SK-N-SH (cell line): ENCODE results near the gene LRFN4. TPM values are rescaled to one million over a fixed set of nuclear protein-coding genes. Genes with fewer than 3 reads are reported as not detected.

Experiments
- CTCF ChIA-PET: fragments of 300-600, 350-600 bp; formaldehyde crosslinking; extraction: SDS; loops from one replicate; lab custom pipeline; 2021; lab: Yijun Ruan, JAX
- POLR2A ChIA-PET: fragments of 350-600 bp; sonication (Branson Sonifier 250); formaldehyde crosslinking; extraction: SDS; loops from one replicate; lab custom pipeline; 2020; ENCODE audit warnings: antibody characterized with exemption, inconsistent platforms; lab: Yijun Ruan, JAX
- DNase-seq: peaks from one replicate; pipeline ENCODE4 v3.0.0; 2012
- H2AFZ ChIP-seq: fragments of 200-600 bp; sonication (generic); 2 replicates; pipeline ENCODE4 v1.8.1; 2016; ENCODE audit warnings: antibody characterized with exemption, mild to moderate bottlenecking, low read depth
- H3F3A ChIP-seq: fragments of 200-600 bp; sonication (generic); replicated peaks from 2 replicates; pipeline ENCODE3; 2016; ENCODE audit warnings: antibody characterized with exemption, mild to moderate bottlenecking; ENCODE audit not compliant: insufficient read depth
- H3K27ac ChIP-seq, 2 experiments: fragments of 200-500 bp in 1 of 2; fragments of 200-600 bp in 1 of 2; sonication (Bioruptor generic) in 1 of 2; sonication (generic), shearing (Covaris generic) in 1 of 2; 2 replicates each; pipeline versions ENCODE4 v1.5.1 to v1.6.1; 2014 to 2016; ENCODE audit warnings: low read depth in 2 of 2, inconsistent platforms in 1 of 2, low read length in 1 of 2, mild to moderate bottlenecking in 1 of 2, mixed read lengths in 1 of 2
- H3K27me3 ChIP-seq: fragments of 200-600 bp; sonication (generic), shearing (Covaris generic); 2 replicates; pipeline ENCODE4 v1.6.1; 2016; ENCODE audit warnings: mixed run types; ENCODE audit not compliant: insufficient read depth
- H3K36me3 ChIP-seq, 2 experiments: fragments of 200-500 bp in 1 of 2; fragments of 200-600 bp in 1 of 2; sonication (Bioruptor generic) in 1 of 2; sonication (generic) in 1 of 2; replicated peaks in 1 of 2; 2 replicates each; pipeline versions ENCODE3 to v1.5.1; 2014 to 2016; ENCODE audit warnings: low read length in 1 of 2, mild to moderate bottlenecking in 1 of 2; ENCODE audit not compliant: insufficient read depth in 2 of 2, control insufficient read depth in 1 of 2
- H3K4me1 ChIP-seq, 2 experiments: fragments of 200-500 bp in 1 of 2; fragments of 200-600 bp in 1 of 2; sonication (Bioruptor generic) in 1 of 2; sonication (generic), shearing (Covaris generic) in 1 of 2; 2 replicates each; pipeline versions ENCODE4 v1.5.1 to v1.6.1; 2014 to 2016; ENCODE audit warnings: low read depth in 1 of 2, low read length in 1 of 2, mixed run types in 1 of 2; ENCODE audit not compliant: insufficient read depth in 2 of 2, control insufficient read depth in 1 of 2
- H3K4me2 ChIP-seq: fragments of 200-600 bp; sonication (generic), shearing (Covaris generic); 2 replicates; pipeline ENCODE4 v1.6.1; 2017; ENCODE audit warnings: mixed run types
- H3K4me3 ChIP-seq, 2 experiments: fragments of 200-500 bp in 1 of 2; fragments of 200-600 bp in 1 of 2; sonication (Bioruptor generic) in 1 of 2; sonication (generic), shearing (Covaris generic) in 1 of 2; 2 replicates each; pipeline versions ENCODE4 v1.5.1 to v1.8.1; 2014 to 2016; ENCODE audit warnings: low read depth in 2 of 2, inconsistent platforms in 1 of 2, low read length in 1 of 2, mild to moderate bottlenecking in 1 of 2, mixed read lengths in 1 of 2, moderate library complexity in 1 of 2
- H3K79me2 ChIP-seq: fragments of 200-600 bp; sonication (generic); 2 replicates; pipeline ENCODE4 v1.8.1; 2017; ENCODE audit warnings: mild to moderate bottlenecking; ENCODE audit not compliant: insufficient read depth
- H3K9ac ChIP-seq: fragments of 200-600 bp; sonication (generic); 2 replicates; pipeline ENCODE4 v1.6.1; 2017; ENCODE audit warnings: mixed run types
- H3K9me2 ChIP-seq: fragments of 200-600 bp; sonication (generic); 2 replicates; pipeline ENCODE4 v1.6.1; 2017; ENCODE audit warnings: mixed run types
- H3K9me3 ChIP-seq: fragments of 200-600 bp; sonication (generic); 2 replicates; pipeline ENCODE4 v1.6.1; 2017; ENCODE audit warnings: mixed run types, mild to moderate bottlenecking, moderate library complexity
- H4K20me1 ChIP-seq: fragments of 200-600 bp; sonication (generic); 2 replicates; pipeline ENCODE4 v1.6.1; 2017; ENCODE audit warnings: mild to moderate bottlenecking, mixed run types; ENCODE audit not compliant: insufficient read depth
- FOSL2 ChIP-seq: IDR thresholded peaks from 2 replicates; pipeline ENCODE4 v1.4.0; 2012; ENCODE audit warnings: low read depth, mild to moderate bottlenecking, moderate library complexity, borderline replicate concordance
- GABPA ChIP-seq: IDR thresholded peaks from 2 replicates; pipeline ENCODE4 v1.4.0; 2012; ENCODE audit warnings: low read depth, mild to moderate bottlenecking
- GATA2 ChIP-seq: sonication (generic); formaldehyde crosslinking; IDR thresholded peaks from 2 replicates; pipeline ENCODE4 v1.5.0; 2020; ENCODE audit warnings: mild to moderate bottlenecking, missing genetic modification reagents
- IRF3 ChIP-seq: fragments of 150-350 bp; IDR thresholded peaks from 2 replicates; pipeline ENCODE4 v1.6.1; 2016; ENCODE audit warnings: mild to moderate bottlenecking, low read depth, low read length
- JUND ChIP-seq: IDR thresholded peaks from 2 replicates; pipeline ENCODE4 v1.4.0; 2012
- MAX ChIP-seq: IDR thresholded peaks from 2 replicates; pipeline ENCODE4 v1.4.0; 2012; ENCODE audit warnings: low read depth
- MXI1 ChIP-seq: IDR thresholded peaks from 2 replicates; pipeline ENCODE4 v1.6.1; 2012; ENCODE audit warnings: mild to moderate bottlenecking, low read depth, low read length, improper control_type of control experiment
- NFIC ChIP-seq: IDR thresholded peaks from 2 replicates; pipeline ENCODE4 v1.4.0; 2012; ENCODE audit warnings: borderline replicate concordance
- PBX3 ChIP-seq: IDR thresholded peaks from 2 replicates; pipeline ENCODE4; 2012
- POLR2AphosphoS5 ChIP-seq: IDR thresholded peaks from 2 replicates; pipeline ENCODE4 v1.6.1; 2012; ENCODE audit warnings: low read depth, low read length
- RAD21 ChIP-seq: IDR thresholded peaks from 2 replicates; pipeline ENCODE4 v1.6.1; 2012; ENCODE audit warnings: mild to moderate bottlenecking, low read length
- RCOR1 ChIP-seq: fragments of 150-350 bp; IDR thresholded peaks from 2 replicates; pipeline ENCODE4 v1.6.1; 2017; ENCODE audit warnings: antibody characterized with exemption, low read length
- RFX5 ChIP-seq: IDR thresholded peaks from 2 replicates; pipeline ENCODE4 v1.6.1; 2012; ENCODE audit warnings: mild to moderate bottlenecking, improper control_type of control experiment, low read length
- RXRA ChIP-seq: IDR thresholded peaks from 2 replicates; pipeline ENCODE4 v1.4.0; 2012; ENCODE audit warnings: low read depth, mild to moderate bottlenecking, borderline replicate concordance
- TAF1 ChIP-seq: IDR thresholded peaks from 2 replicates; pipeline ENCODE4 v1.6.1; 2012; ENCODE audit warnings: low read depth, mild to moderate bottlenecking, low read length, moderate library complexity, borderline replicate concordance
- TCF12 ChIP-seq: IDR thresholded peaks from 2 replicates; pipeline ENCODE4 v1.4.0; 2012
- TEAD4 ChIP-seq: IDR thresholded peaks from 2 replicates; pipeline ENCODE4 v1.4.0; 2012; ENCODE audit warnings: mild to moderate bottlenecking, borderline replicate concordance; ENCODE audit not compliant: insufficient read depth
- USF2 ChIP-seq: fragments of 150-350 bp; IDR thresholded peaks from 2 replicates; pipeline ENCODE4 v1.6.1; 2017; ENCODE audit warnings: antibody characterized with exemption, low read length, low read depth, borderline replicate concordance
- ZBTB33 ChIP-seq: IDR thresholded peaks from 2 replicates; pipeline ENCODE4 v1.4.0; 2012; ENCODE audit warnings: low read depth, borderline replicate concordance
- WGBS: methylation state at CpG from one replicate; pipeline ENCODE4 v1.1.6; 2017; ENCODE audit warnings: low lambda C conversion rate; 5-methylcytosine and 5-hydroxymethylcytosine counted together
- polyA plus RNA-seq, 3 experiments: library from polyadenylated mRNA; depleted of rRNA; stranded (reverse); fragments of >200 nt; gene quantifications; 2 replicates each; pipeline ENCODE4 v1.2.3, GENCODE V29; 2012

The LRFN4 gene
- polyA plus RNA-seq, 1 of the 3 experiments (the other 2 are of a cell fraction), result 15.9 TPM

- TF ChIP-seq NFIC (no peak), GABPA (no peak), TEAD4 (no peak), RFX5 (no peak), IRF3 (no peak), JUND (no peak), USF2 (no peak), POLR2AphosphoS5 (no peak), TAF1 (no peak), RAD21 (no peak), MXI1 (no peak), RCOR1 (no peak), MAX (no peak)
- Histone ChIP-seq H2AFZ (no peak overlapping the region), H3K79me2 (no peaks in the 10 kb centered on the region), H3K9ac (no peak overlapping the region), H3K9me3 (no peaks in the 10 kb centered on the region), H3F3A (peaks cover 8% of the 10 kb centered on the region), H3K4me1 (peaks cover 3 to 15% of the 10 kb centered on the region in 2 experiments; a peak in 2 of 4 replicates), H3K27ac (no peak overlapping the region), H3K4me2 (no peak overlapping the region), H3K9me2 (no peaks in the 10 kb centered on the region), H3K36me3 (no peaks in the 10 kb centered on the region), H4K20me1 (no peaks in the 10 kb centered on the region), H3K27me3 (no peaks in the 10 kb centered on the region), H3K4me3 (no peak overlapping the region)
- CTCF ChIA-PET, result interaction anchor here (0.9 to 1.1 kb wide), 2 partner anchors 10 to 86 kb away, joined by 3 to 4 read pairs; no protein-coding TSS in a partner anchor
- DNase-seq, result no peak
- POLR2A ChIA-PET, result no interaction called here
- WGBS, result 89% methylated on average over 8 of the region's 8 CpGs
Measured at GRCh38 chr11:66889960-66890359, 33.1 kb downstream of the LRFN4 start.

- ChIA-PET POLR2A (interaction anchor here (0.7 kb wide), 1 partner anchor 211 kb away, joined by 3 read pairs; no protein-coding TSS in a partner anchor), CTCF (interaction anchor here (0.7 to 1.1 kb wide), 2 partner anchors 9 to 24 kb away, joined by 3 read pairs; no protein-coding TSS in a partner anchor)
- H2AFZ ChIP-seq, result no peak overlapping the region
- WGBS, result 50% methylated on average over 14 of the region's 14 CpGs
- H3F3A ChIP-seq, result peaks cover 8% of the 10 kb centered on the region
- H3K4me3 ChIP-seq, result no peak overlapping the region
- DNase-seq, result no peak
- no peak overlapping the region for H3K9ac ChIP-seq
- no peaks in the 10 kb centered on the region for H3K27me3 ChIP-seq
- H3K9me2 ChIP-seq, result no peaks in the 10 kb centered on the region
- H4K20me1 ChIP-seq, result no peaks in the 10 kb centered on the region
- no peaks in the 10 kb centered on the region for H3K36me3 ChIP-seq
- H3K4me1 ChIP-seq, result 0 out of 4 replicates have a peak, but pooled peaks cover 0 to 3% of the 10 kb centered on the region in 2 experiments
- no peaks in the 10 kb centered on the region for H3K79me2 ChIP-seq
- 0 out of 2 replicates have a peak overlapping the region, but pooled peaks have one; percentile 5 for H3K4me2 ChIP-seq
- no peaks in the 10 kb centered on the region for H3K9me3 ChIP-seq
- peak overlapping the region in 1 of 2 experiments; percentile 53; a peak in 2 of 4 replicates for H3K27ac ChIP-seq
- TF ChIP-seq MAX (peak; percentile 62), FOSL2 (peak; percentile 100), NFIC (peak; percentile 59; the same call in 1 of the 2 replicates), PBX3 (peak; percentile 73), POLR2AphosphoS5 (peak; percentile 74; the same call in 1 of the 2 replicates), IRF3 (no peak), GATA2 (CRISPR knock-in tag) (no peak), ZBTB33 (0 out of 2 replicates have a peak, but pooled peaks have one; percentile 25), TCF12 (peak; percentile 88), RXRA (peak; percentile 57; the same call in 1 of the 2 replicates)
Measured at GRCh38 chr11:66891851-66892660, 35.2 kb downstream of the LRFN4 start.
